ENCODE measurements around the gene ITSN1. TPM values are rescaled to one million over a fixed set of nuclear protein-coding genes. Genes with fewer than 3 reads are reported as not detected.

The ITSN1 gene
- total and polyA plus RNA-seq, 2 of the 13 experiments (the other 11 are each of a cell fraction or from before 2014, with no cell fraction given) = 26.1 to 33.8 TPM

DNA sequence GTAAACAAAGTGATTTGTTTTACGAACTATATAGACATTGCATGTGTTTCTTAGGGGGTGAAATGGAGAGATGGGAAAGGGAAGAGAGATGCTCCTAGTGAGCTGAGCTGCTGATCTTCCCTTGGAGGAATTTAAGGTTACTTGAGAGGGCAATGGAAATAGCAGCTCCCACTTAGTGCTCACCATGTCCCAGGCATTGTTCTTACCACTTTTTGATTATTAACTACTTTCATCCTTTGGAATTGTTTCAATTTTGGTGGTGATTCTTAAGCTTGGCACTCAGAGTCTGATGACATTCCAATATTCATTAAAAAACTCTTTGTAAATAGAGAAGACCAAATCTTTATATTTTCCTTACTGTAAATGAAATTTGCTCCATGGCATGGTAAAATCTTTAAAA is 124.9 kb downstream of the ITSN1 start:
- ChIA-PET CTCF (ENCODE audit: low intra/inter-chr PET ratio, low total read pairs) (no interaction called here), POLR2A (no interaction called here)
- H3K27ac ChIP-seq (ENCODE audit: extremely low read length, insufficient read depth, low read length) = no peak overlapping the region
- 96% methylated on average over 1 of the region's 1 CpG for WGBS (ENCODE audit: low lambda C conversion rate)
- peaks cover 3 to 31% of the 10 kb centered on the region in 2 experiments for H3K36me3 ChIP-seq (replicated peaks in 1 of 2; ENCODE audit: control insufficient read depth in 1 of 2, insufficient read depth in 2 of 2, low read length in 2 of 2)
- no peaks in the 10 kb centered on the region for H3K4me1 ChIP-seq (ENCODE audit: insufficient read depth, low read length)
- H3K79me2 ChIP-seq (ENCODE audit: insufficient read depth, low read length) = no peaks in the 10 kb centered on the region
- H3K4me2 ChIP-seq (ENCODE audit: low read depth, low read length) = no peak overlapping the region
- ATAC-seq = no peak
- no peak for FAIRE-seq
- BruUV-seq (replicated peaks) = no TSS peak
- H3K27me3 ChIP-seq (ENCODE audit: control insufficient read depth in 1 of 2, insufficient read depth in 2 of 2, low read length in 2 of 2) = no peaks in the 10 kb centered on the region
- H3K9me3 ChIP-seq (ENCODE audit: low read length) = no peaks in the 10 kb centered on the region
- H2AFZ ChIP-seq (ENCODE audit: low read length) = no peak overlapping the region
- no peaks in the 10 kb centered on the region for H4K20me1 ChIP-seq (ENCODE audit: insufficient read depth, low read length)
- no peak overlapping the region for H3K9ac ChIP-seq (ENCODE audit: insufficient read depth, low read depth, low read length)
- in situ Hi-C loops (cut with HindIII; ENCODE audit: extremely low pct_ligation_motif_present, low pct_unique_long_range_greater_than_20kb) (no loop called here), intact Hi-C loops (cut with micrococcal nuclease; ENCODE audit: unreplicated experiment) (loop anchor here (10.0 kb wide), 1 partner anchor 122 kb away; the partner anchor contains the start of genes CRYZL1 and ITSN1)
- H3K4me3 ChIP-seq (replicated peaks in 1 of 3; ENCODE audit: insufficient read depth in 1 of 3, low read depth in 2 of 3, low read length in 3 of 3) = no peak overlapping the region
- DNase-seq (ENCODE audit: low spot score) = no peak
- TF ChIP-seq, protein P1, sequence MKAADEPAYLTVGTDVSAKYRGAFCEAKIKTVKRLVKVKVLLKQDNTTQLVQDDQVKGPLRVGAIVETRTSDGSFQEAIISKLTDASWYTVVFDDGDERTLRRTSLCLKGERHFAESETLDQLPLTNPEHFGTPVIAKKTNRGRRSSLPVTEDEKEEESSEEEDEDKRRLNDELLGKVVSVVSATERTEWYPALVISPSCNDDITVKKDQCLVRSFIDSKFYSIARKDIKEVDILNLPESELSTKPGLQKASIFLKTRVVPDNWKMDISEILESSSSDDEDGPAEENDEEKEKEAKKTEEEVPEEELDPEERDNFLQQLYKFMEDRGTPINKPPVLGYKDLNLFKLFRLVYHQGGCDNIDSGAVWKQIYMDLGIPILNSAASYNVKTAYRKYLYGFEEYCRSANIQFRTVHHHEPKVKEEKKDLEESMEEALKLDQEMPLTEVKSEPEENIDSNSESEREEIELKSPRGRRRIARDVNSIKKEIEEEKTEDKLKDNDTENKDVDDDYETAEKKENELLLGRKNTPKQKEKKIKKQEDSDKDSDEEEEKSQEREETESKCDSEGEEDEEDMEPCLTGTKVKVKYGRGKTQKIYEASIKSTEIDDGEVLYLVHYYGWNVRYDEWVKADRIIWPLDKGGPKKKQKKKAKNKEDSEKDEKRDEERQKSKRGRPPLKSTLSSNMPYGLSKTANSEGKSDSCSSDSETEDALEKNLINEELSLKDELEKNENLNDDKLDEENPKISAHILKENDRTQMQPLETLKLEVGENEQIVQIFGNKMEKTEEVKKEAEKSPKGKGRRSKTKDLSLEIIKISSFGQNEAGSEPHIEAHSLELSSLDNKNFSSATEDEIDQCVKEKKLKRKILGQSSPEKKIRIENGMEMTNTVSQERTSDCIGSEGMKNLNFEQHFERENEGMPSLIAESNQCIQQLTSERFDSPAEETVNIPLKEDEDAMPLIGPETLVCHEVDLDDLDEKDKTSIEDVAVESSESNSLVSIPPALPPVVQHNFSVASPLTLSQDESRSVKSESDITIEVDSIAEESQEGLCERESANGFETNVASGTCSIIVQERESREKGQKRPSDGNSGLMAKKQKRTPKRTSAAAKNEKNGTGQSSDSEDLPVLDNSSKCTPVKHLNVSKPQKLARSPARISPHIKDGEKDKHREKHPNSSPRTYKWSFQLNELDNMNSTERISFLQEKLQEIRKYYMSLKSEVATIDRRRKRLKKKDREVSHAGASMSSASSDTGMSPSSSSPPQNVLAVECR (CRISPR knock-in tag; IDR thresholded peaks at IDR 0.05; ENCODE audit: borderline replicate concordance) = no peak
- TF ChIP-seq ZNF7 (CRISPR knock-in tag; IDR thresholded peaks at IDR 0.05) (no peak), RXRA (CRISPR knock-in tag; IDR thresholded peaks at IDR 0.05) (no peak), GATA4 (IDR thresholded peaks at IDR 0.05; ENCODE audit: borderline replicate concordance, low read depth) (no peak), SCMH1 (CRISPR knock-in tag; IDR thresholded peaks at IDR 0.05; ENCODE audit: borderline replicate concordance) (no peak), ZNF329 (CRISPR knock-in tag; IDR thresholded peaks at IDR 0.05; ENCODE audit: low read depth) (no peak), ZNF567 (CRISPR knock-in tag; IDR thresholded peaks at IDR 0.05; ENCODE audit: borderline replicate concordance) (no peak), MAFG (CRISPR knock-in tag; IDR thresholded peaks at IDR 0.05) (no peak), ZNF775 (CRISPR knock-in tag; IDR thresholded peaks at IDR 0.05; ENCODE audit: borderline replicate concordance) (no peak), HDAC2 (CRISPR knock-in tag; IDR thresholded peaks at IDR 0.05) (no peak), SRF (IDR thresholded peaks at IDR 0.05; ENCODE audit: low read depth, low read length) (no peak), MAFK (conservative IDR thresholded peaks at IDR 0.05 in 1 of 2, IDR thresholded peaks at IDR 0.05 in 1 of 2; ENCODE audit: low read length in 2 of 2) (no peak), ZNF335 (CRISPR knock-in tag; IDR thresholded peaks at IDR 0.05) (no peak), EHMT2 (IDR thresholded peaks at IDR 0.05; ENCODE audit: borderline replicate concordance, low read depth, low read length) (no peak)
- TF ChIP-seq, protein P2, sequence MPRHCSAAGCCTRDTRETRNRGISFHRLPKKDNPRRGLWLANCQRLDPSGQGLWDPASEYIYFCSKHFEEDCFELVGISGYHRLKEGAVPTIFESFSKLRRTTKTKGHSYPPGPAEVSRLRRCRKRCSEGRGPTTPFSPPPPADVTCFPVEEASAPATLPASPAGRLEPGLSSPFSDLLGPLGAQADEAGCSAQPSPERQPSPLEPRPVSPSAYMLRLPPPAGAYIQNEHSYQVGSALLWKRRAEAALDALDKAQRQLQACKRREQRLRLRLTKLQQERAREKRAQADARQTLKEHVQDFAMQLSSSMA (CRISPR knock-in tag; IDR thresholded peaks at IDR 0.05) = no peak
- TF ChIP-seq, protein P3, sequence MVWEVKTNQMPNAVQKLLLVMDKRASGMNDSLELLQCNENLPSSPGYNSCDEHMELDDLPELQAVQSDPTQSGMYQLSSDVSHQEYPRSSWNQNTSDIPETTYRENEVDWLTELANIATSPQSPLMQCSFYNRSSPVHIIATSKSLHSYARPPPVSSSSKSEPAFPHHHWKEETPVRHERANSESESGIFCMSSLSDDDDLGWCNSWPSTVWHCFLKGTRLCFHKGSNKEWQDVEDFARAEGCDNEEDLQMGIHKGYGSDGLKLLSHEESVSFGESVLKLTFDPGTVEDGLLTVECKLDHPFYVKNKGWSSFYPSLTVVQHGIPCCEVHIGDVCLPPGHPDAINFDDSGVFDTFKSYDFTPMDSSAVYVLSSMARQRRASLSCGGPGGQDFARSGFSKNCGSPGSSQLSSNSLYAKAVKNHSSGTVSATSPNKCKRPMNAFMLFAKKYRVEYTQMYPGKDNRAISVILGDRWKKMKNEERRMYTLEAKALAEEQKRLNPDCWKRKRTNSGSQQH (CRISPR knock-in tag; IDR thresholded peaks at IDR 0.05; ENCODE audit: low read depth) = no peak
- TF ChIP-seq, protein P4, sequence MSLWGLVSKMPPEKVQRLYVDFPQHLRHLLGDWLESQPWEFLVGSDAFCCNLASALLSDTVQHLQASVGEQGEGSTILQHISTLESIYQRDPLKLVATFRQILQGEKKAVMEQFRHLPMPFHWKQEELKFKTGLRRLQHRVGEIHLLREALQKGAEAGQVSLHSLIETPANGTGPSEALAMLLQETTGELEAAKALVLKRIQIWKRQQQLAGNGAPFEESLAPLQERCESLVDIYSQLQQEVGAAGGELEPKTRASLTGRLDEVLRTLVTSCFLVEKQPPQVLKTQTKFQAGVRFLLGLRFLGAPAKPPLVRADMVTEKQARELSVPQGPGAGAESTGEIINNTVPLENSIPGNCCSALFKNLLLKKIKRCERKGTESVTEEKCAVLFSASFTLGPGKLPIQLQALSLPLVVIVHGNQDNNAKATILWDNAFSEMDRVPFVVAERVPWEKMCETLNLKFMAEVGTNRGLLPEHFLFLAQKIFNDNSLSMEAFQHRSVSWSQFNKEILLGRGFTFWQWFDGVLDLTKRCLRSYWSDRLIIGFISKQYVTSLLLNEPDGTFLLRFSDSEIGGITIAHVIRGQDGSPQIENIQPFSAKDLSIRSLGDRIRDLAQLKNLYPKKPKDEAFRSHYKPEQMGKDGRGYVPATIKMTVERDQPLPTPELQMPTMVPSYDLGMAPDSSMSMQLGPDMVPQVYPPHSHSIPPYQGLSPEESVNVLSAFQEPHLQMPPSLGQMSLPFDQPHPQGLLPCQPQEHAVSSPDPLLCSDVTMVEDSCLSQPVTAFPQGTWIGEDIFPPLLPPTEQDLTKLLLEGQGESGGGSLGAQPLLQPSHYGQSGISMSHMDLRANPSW (CRISPR knock-in tag; IDR thresholded peaks at IDR 0.05; ENCODE audit: borderline replicate concordance) = no peak
